ENCODE data around the gene ASB5. TPM values are rescaled to one million over a fixed set of nuclear protein-coding genes. Genes with fewer than 3 reads are reported as not detected.

The ASB5 gene
- total RNA-seq, 1 donor from 2014 or later, result not detected

DNA sequence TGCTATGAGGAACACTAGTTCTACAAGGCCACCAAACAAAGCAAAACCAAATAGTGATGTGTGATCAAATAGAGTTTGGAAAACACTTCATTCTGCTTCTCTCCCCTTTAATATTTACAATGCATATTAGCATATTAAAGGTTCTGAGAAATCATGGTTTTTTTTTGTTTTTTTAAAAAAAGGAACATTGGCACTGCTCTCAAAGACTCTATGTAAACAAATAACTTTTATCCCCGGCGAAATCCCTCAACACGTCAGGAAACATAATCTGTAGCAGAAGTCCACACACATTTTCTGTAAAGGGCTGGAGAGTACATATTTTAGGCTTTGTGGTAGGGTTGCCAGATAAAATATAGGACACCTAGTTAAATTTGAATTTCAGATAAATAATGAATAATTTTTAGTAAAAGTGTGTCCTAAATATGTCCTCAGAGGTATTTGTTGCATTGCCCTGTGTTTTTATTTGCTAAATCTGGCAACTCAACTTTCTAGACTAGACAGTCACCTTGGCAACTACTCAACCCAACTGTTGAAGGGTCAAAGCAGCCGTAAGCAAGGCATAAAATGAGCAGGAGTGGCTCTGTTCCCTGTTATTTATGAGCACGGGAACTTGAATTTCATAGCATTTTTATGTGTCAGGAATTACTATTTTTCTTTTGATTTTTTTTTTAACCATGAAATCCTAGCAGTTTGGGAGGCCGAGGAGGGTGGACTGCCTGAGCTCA lies 82.2 kb downstream of the ASB5 start:
- Histone ChIP-seq H3F3A (ENCODE audit: low read depth) (no peaks in the 10 kb centered on the region), H3K4me1 (no peaks in the 10 kb centered on the region), H3K36me3 (no peaks in the 10 kb centered on the region), H3K27ac (no peak overlapping the region), H4K20me1 (ENCODE audit: low read depth) (no peaks in the 10 kb centered on the region), H2AFZ (replicated peaks) (no peak overlapping the region), H3K4me2 (no peak overlapping the region), H3K4me3 (no peak overlapping the region), H3K79me2 (ENCODE audit: low read depth) (no peaks in the 10 kb centered on the region), H3K9me3 (ENCODE audit: low read depth) (no peaks in the 10 kb centered on the region), H3K9ac (no peak overlapping the region), H3K27me3 (no peaks in the 10 kb centered on the region)
- no peak overlapping the region for H3K4me3 Mint-ChIP-seq
- no peaks in the 10 kb centered on the region for H3K9me3 Mint-ChIP-seq
- no peak for DNase-seq (ENCODE audit: low spot score)
- TF ChIP-seq EZH2phosphoT487 (IDR thresholded peaks at IDR 0.05), result no peak
- TF ChIP-seq, protein P1, sequence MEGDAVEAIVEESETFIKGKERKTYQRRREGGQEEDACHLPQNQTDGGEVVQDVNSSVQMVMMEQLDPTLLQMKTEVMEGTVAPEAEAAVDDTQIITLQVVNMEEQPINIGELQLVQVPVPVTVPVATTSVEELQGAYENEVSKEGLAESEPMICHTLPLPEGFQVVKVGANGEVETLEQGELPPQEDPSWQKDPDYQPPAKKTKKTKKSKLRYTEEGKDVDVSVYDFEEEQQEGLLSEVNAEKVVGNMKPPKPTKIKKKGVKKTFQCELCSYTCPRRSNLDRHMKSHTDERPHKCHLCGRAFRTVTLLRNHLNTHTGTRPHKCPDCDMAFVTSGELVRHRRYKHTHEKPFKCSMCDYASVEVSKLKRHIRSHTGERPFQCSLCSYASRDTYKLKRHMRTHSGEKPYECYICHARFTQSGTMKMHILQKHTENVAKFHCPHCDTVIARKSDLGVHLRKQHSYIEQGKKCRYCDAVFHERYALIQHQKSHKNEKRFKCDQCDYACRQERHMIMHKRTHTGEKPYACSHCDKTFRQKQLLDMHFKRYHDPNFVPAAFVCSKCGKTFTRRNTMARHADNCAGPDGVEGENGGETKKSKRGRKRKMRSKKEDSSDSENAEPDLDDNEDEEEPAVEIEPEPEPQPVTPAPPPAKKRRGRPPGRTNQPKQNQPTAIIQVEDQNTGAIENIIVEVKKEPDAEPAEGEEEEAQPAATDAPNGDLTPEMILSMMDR (IDR thresholded peaks at IDR 0.05), result no peak
- no peak for TF ChIP-seq EZH2 (IDR thresholded peaks at IDR 0.05)
- H3K4me1 Mint-ChIP-seq, result peaks cover 4% of the 10 kb centered on the region
- no peaks in the 10 kb centered on the region for H3K27me3 Mint-ChIP-seq (ENCODE audit: insufficient read depth, low read depth)
- H3K36me3 Mint-ChIP-seq, result no peaks in the 10 kb centered on the region
- H3K27ac Mint-ChIP-seq, result no peak overlapping the region

GRCh38 chr4:176186067-176186466 lies 83.0 kb downstream of the ASB5 start:
- H3K36me3 Mint-ChIP-seq, result no peaks in the 10 kb centered on the region
- Histone ChIP-seq H3K9me3 (ENCODE audit: low read depth) (no peaks in the 10 kb centered on the region), H3K27me3 (no peaks in the 10 kb centered on the region), H3K36me3 (no peaks in the 10 kb centered on the region), H3K9ac (no peak overlapping the region), H3K4me2 (no peak overlapping the region), H3F3A (ENCODE audit: low read depth) (no peaks in the 10 kb centered on the region), H3K4me1 (no peaks in the 10 kb centered on the region), H2AFZ (replicated peaks) (no peak overlapping the region), H3K79me2 (ENCODE audit: low read depth) (no peaks in the 10 kb centered on the region), H4K20me1 (ENCODE audit: low read depth) (no peaks in the 10 kb centered on the region), H3K4me3 (no peak overlapping the region), H3K27ac (no peak overlapping the region)
- H3K27ac Mint-ChIP-seq, result no peak overlapping the region
- no peaks in the 10 kb centered on the region for H3K27me3 Mint-ChIP-seq (ENCODE audit: insufficient read depth, low read depth)
- peaks cover 4% of the 10 kb centered on the region for H3K4me1 Mint-ChIP-seq
- no peak for TF ChIP-seq EZH2phosphoT487 (IDR thresholded peaks at IDR 0.05)
- TF ChIP-seq, protein P1 (IDR thresholded peaks at IDR 0.05), result no peak
- TF ChIP-seq EZH2 (IDR thresholded peaks at IDR 0.05), result no peak
- DNase-seq (ENCODE audit: low spot score), result no peak
- H3K4me3 Mint-ChIP-seq, result no peak overlapping the region
- H3K9me3 Mint-ChIP-seq, result no peaks in the 10 kb centered on the region

- Histone ChIP-seq H3K27ac (no peak overlapping the region), H3K79me2 (ENCODE audit: low read depth) (no peaks in the 10 kb centered on the region), H3F3A (ENCODE audit: low read depth) (no peaks in the 10 kb centered on the region), H3K4me1 (no peaks in the 10 kb centered on the region), H3K9me3 (ENCODE audit: low read depth) (no peaks in the 10 kb centered on the region), H3K4me3 (no peak overlapping the region), H3K27me3 (no peaks in the 10 kb centered on the region), H3K4me2 (no peak overlapping the region), H2AFZ (replicated peaks) (no peak overlapping the region), H3K9ac (no peak overlapping the region), H3K36me3 (no peaks in the 10 kb centered on the region), H4K20me1 (ENCODE audit: low read depth) (no peaks in the 10 kb centered on the region)
- H3K27me3 Mint-ChIP-seq (ENCODE audit: insufficient read depth, low read depth), result no peaks in the 10 kb centered on the region
- no peak for DNase-seq (ENCODE audit: low spot score)
- TF ChIP-seq EZH2 (IDR thresholded peaks at IDR 0.05) (no peak), EZH2phosphoT487 (IDR thresholded peaks at IDR 0.05) (no peak)
- TF ChIP-seq, protein P1 (IDR thresholded peaks at IDR 0.05), result no peak
- H3K9me3 Mint-ChIP-seq, result no peaks in the 10 kb centered on the region
- H3K27ac Mint-ChIP-seq, result no peak overlapping the region
- H3K36me3 Mint-ChIP-seq, result no peaks in the 10 kb centered on the region
- peaks cover 4% of the 10 kb centered on the region for H3K4me1 Mint-ChIP-seq
- H3K4me3 Mint-ChIP-seq, result no peak overlapping the region
These were observed 84.0 kb downstream of the ASB5 start for GRCh38 chr4:176185051-176185450.

Other genes with a start within 250 kb of the ASB5 start
- 4.7 and 9.1 TPM in 2 replicates for gene WDR17, start 203.4 kb downstream of the ASB5 start, total RNA-seq (ENCODE audit: low replicate concordance)
- gene SPATA4, start 73.6 kb downstream of the ASB5 start, total RNA-seq (ENCODE audit: low replicate concordance), result 0.09 TPM in 1 of 2 replicates, not detected in the other
- gene SPCS3, start 50.7 kb upstream of the ASB5 start, total RNA-seq (ENCODE audit: low replicate concordance), result 84.4 and 128 TPM in 2 replicates